Measurements from ENCODE around the gene KMO.

KMO gene

DNA sequence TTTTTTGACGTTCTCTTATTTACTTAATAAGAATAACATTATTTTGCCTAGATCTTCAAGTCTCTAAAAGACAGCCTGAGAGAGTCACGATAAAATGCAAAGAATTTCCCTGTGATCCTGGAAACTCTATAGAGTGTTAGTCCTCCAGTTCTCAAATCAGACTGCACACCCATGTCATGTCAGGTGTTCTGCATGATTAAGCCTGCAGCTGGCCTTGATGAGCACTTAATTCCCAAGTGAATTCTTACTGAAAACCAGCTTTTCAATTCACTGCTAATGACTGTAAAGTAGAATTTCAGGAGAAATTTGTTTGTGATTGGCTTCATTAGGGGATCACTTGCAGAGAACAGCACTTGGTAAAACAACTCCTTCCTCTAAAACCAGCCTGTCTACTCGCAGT, 66.1 kb downstream of the KMO start:
- H3K4me3 ChIP-seq (ENCODE audit: low read length), result no peak overlapping the region
- no peak for DNase-seq (ENCODE audit: low read depth)
- H3K4me1 ChIP-seq (ENCODE audit: control insufficient read depth, insufficient read depth, low read length), result peaks cover 13% of the 10 kb centered on the region
- H3K27me3 ChIP-seq (replicated peaks; ENCODE audit: control insufficient read depth, insufficient read depth, low read length), result no peaks in the 10 kb centered on the region
- H3K9ac ChIP-seq (ENCODE audit: low read length), result no peak overlapping the region
- H3K36me3 ChIP-seq (ENCODE audit: control insufficient read depth, insufficient read depth, low read length, severe bottlenecking), result no peaks in the 10 kb centered on the region
- H3K9me3 ChIP-seq (ENCODE audit: control insufficient read depth, low read length), result no peaks in the 10 kb centered on the region

DNA sequence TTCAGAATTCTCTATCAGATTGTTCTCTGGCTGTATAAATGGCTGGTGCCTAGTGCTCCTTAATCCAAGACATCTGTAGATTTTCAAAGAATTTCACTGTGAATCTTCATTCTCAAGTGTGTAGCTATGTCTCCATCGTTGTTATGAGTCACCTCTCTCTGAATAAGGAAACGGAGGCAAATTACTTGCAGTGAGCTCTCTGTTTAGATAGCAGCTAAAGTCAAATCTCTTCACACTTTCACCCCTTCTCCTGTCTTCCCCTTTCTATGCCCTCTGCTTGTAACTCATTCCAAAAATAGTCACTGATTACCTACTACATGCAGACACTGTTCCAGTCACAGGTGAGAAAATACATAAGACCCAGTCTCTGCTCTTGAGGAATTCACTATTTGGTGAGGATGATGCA, 68.3 kb downstream of the KMO start:
- peak; percentile 81 for DNase-seq (ENCODE audit: low read depth)
- Histone ChIP-seq H3K9me3 (ENCODE audit: control insufficient read depth, low read length) (no peaks in the 10 kb centered on the region), H3K4me3 (ENCODE audit: low read length) (no peak overlapping the region), H3K36me3 (ENCODE audit: control insufficient read depth, insufficient read depth, low read length, severe bottlenecking) (no peaks in the 10 kb centered on the region), H3K9ac (ENCODE audit: low read length) (no peak overlapping the region), H3K27me3 (replicated peaks; ENCODE audit: control insufficient read depth, insufficient read depth, low read length) (no peaks in the 10 kb centered on the region), H3K4me1 (ENCODE audit: control insufficient read depth, insufficient read depth, low read length) (peaks cover 22% of the 10 kb centered on the region)

DNA sequence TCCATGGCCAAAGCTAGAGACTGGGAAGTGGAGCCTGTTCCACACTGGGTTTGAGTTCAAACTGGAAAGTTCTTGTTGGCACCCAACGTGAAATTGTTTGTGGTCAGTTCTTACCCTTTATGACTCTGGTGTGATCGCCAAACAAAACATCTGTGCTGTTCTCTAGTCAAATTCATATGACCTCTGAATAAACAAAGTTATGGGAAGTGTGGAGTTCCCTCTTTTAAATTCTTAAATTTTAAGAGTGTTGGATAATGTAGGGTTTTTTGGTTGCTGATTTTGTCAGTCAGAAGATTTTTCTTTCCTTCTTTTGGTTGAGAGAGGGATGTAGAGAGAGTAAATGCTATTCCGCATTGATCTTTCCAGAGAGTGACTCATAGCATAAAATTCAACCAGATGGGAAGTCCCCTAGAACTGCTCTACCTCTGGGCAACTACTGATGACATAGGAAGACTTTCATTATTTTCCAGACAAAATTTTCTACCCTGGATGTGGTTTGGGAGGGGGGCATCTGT, 71.6 kb downstream of the KMO start:
- DNase-seq (ENCODE audit: low read depth), result peak; percentile 35
- H3K9me3 ChIP-seq (ENCODE audit: control insufficient read depth, low read length), result no peaks in the 10 kb centered on the region
- H3K27me3 ChIP-seq (replicated peaks; ENCODE audit: control insufficient read depth, insufficient read depth, low read length), result no peaks in the 10 kb centered on the region
- H3K4me1 ChIP-seq (ENCODE audit: control insufficient read depth, insufficient read depth, low read length), result peaks cover 28% of the 10 kb centered on the region
- peak overlapping the region; percentile 29 for H3K4me3 ChIP-seq (ENCODE audit: low read length)
- no peaks in the 10 kb centered on the region for H3K36me3 ChIP-seq (ENCODE audit: control insufficient read depth, insufficient read depth, low read length, severe bottlenecking)
- no peak overlapping the region for H3K9ac ChIP-seq (ENCODE audit: low read length)

DNA sequence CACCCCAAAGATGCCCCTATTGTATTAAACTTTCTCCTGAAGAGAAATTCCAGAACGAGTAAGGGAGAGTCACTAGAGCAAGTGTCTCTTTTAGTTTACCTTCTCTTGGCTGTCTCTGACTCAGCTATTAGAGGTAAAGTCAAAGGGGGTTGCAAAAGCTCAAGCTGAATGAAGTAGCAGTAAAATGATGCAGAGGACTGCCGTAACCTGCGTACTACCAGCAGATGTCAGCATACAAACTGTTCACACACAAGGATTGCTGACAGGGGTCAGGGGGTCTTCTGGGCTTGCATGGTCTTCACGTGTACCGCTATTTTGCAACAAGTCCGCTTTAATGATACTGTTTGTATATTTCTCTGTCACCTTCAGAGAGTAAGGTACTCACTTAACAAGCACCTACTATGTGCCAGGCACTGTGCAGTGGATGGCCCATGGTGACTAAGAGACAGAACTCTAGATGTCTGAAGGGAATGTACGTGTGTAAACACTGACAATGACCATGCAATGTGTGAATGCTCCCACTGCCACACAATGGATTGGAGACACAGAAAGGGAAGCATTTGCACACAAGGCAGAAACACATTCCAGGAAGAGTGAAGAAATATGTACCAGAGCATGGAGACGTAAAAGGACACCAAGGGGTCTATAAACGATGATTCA, 73.1 kb downstream of the KMO start:
- Histone ChIP-seq H3K27me3 (replicated peaks; ENCODE audit: control insufficient read depth, insufficient read depth, low read length) (no peaks in the 10 kb centered on the region), H3K4me3 (ENCODE audit: low read length) (no peak overlapping the region)
- DNase-seq (ENCODE audit: low read depth), result no peak

DNA sequence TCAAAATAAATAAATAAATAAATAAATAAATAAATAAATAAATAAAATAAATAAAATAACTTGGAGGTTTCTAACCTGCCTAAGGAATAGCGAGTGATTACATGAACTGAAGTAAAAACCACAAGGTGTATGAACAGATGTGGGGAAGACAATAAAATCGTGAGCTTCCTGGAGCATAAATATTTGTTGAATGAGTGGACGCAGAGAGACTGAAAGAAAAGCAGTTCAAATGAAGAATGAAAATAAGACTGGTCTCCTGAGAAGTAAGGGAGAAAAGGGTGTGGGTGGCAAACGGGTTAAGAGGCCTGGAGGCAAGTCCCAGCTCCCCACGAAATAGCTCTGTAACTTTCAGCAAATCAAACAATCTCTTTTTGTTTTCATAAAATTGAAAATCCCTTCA, 74.4 kb downstream of the KMO start:
- H3K36me3 ChIP-seq (ENCODE audit: control insufficient read depth, insufficient read depth, low read length, severe bottlenecking), result no peaks in the 10 kb centered on the region
- H3K9me3 ChIP-seq (ENCODE audit: control insufficient read depth, low read length), result no peaks in the 10 kb centered on the region
- no peak for DNase-seq (ENCODE audit: low read depth)
- peaks cover 32% of the 10 kb centered on the region for H3K4me1 ChIP-seq (ENCODE audit: control insufficient read depth, insufficient read depth, low read length)
- H3K9ac ChIP-seq (ENCODE audit: low read length), result no peak overlapping the region
- H3K4me3 ChIP-seq (ENCODE audit: low read length), result no peak overlapping the region
- no peaks in the 10 kb centered on the region for H3K27me3 ChIP-seq (replicated peaks; ENCODE audit: control insufficient read depth, insufficient read depth, low read length)

More for the DNA sequence above, 73.1 kb downstream of the KMO start:
- Histone ChIP-seq H3K36me3 (ENCODE audit: control insufficient read depth, insufficient read depth, low read length, severe bottlenecking) (no peaks in the 10 kb centered on the region), H3K9ac (ENCODE audit: low read length) (no peak overlapping the region), H3K4me1 (ENCODE audit: control insufficient read depth, insufficient read depth, low read length) (peaks cover 31% of the 10 kb centered on the region), H3K9me3 (ENCODE audit: control insufficient read depth, low read length) (no peaks in the 10 kb centered on the region)

DNA sequence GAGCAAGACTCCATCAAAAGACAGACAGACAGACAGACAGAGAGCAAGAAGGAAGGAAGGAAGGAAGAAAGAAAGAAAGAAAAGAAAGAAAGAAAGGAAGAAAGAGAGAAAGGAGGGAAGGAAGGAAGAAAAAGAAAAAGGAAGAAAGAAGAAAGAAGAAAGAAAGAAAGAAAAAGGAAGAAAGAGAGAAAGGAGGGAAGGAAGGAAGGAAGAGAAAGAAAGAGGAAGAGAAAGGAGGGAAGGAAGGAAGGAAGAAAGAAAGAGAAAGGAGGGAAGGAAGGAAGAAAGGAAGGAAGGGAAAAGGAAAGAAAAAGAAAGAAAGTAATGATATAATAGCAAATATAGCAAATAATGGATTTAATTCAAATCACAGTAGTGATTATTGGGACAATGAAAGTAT, 75.3 kb downstream of the KMO start:
- Histone ChIP-seq H3K36me3 (ENCODE audit: control insufficient read depth, insufficient read depth, low read length, severe bottlenecking) (no peaks in the 10 kb centered on the region), H3K27me3 (replicated peaks; ENCODE audit: control insufficient read depth, insufficient read depth, low read length) (no peaks in the 10 kb centered on the region), H3K9me3 (ENCODE audit: control insufficient read depth, low read length) (no peaks in the 10 kb centered on the region), H3K4me3 (ENCODE audit: low read length) (no peak overlapping the region), H3K9ac (ENCODE audit: low read length) (no peak overlapping the region), H3K4me1 (ENCODE audit: control insufficient read depth, insufficient read depth, low read length) (peaks cover 41% of the 10 kb centered on the region)
- DNase-seq (ENCODE audit: low read depth), result no peak

DNA sequence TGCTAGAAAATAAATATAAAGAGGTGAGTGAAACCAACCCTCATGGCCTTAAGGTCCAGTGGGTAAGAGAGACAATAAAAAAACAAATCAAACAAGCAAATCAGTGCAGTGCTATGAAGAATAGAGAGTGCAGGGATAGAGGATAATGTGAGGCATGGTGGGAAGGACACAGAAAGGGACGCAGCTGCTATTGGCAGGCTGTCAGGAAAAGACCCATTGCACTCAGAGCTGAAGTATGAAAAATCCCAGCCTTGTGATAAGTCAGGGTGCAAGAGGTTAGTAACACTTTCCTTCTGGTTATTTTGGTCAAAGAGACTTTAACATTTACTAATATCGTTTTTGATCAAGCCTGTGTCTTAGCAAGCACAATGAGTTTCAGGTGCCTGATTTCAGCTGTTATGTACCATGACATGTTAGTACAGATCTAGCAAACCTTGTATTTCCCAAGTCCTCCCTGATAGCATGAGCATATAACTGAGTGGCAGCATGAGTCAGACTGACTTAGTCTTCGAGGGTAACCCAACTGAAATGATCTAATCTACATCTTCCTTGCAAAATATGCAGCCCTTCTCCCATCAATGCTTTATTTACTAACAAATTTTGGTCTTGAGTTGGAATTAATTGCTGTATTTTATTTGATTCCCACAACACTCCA, 76.3 kb downstream of the KMO start:
- Histone ChIP-seq H3K4me1 (ENCODE audit: control insufficient read depth, insufficient read depth, low read length) (peaks cover 43% of the 10 kb centered on the region), H3K4me3 (ENCODE audit: low read length) (no peak overlapping the region), H3K9me3 (ENCODE audit: control insufficient read depth, low read length) (no peaks in the 10 kb centered on the region), H3K27me3 (replicated peaks; ENCODE audit: control insufficient read depth, insufficient read depth, low read length) (no peaks in the 10 kb centered on the region), H3K36me3 (ENCODE audit: control insufficient read depth, insufficient read depth, low read length, severe bottlenecking) (no peaks in the 10 kb centered on the region), H3K9ac (ENCODE audit: low read length) (no peak overlapping the region)
- peak; percentile 57 for DNase-seq (ENCODE audit: low read depth)

DNA sequence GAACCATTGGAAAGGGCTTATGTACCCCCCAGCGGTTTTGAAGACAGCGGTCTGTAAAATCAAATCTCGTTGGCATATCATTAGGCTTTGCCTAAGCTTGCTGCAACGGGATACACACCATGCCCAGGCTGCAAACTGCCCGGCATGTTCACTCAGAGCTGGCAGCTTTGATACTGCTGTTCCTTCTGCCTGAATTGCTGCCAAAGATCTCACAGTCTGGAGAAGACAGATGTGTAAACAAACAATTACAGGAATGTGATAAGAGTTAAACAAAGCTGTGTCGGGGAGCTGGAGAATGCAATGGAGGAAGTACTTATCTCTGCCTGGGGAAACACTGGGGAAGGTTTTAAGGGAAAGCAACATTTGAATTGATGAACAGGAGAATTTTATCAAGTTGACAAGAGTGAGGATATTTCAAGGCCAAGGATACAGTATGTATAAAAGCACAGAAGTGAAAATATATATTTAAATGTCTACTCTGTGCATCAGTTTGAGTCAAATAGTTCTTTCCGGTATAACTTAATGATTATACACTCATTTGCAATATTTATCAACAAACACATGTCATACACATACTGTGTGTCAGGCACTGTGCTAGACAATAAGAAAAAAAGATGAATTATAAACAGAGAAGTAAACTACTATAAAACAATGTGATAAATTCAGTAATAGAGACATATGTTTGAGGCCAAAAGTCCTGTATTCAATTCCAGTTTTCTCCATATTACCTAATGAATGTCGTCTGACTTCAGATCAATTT, 78.1 kb downstream of the KMO start:
- Histone ChIP-seq H3K36me3 (ENCODE audit: control insufficient read depth, insufficient read depth, low read length, severe bottlenecking) (no peaks in the 10 kb centered on the region), H3K9ac (ENCODE audit: low read length) (no peak overlapping the region), H3K4me3 (ENCODE audit: low read length) (no peak overlapping the region), H3K4me1 (ENCODE audit: control insufficient read depth, insufficient read depth, low read length) (peaks cover 33% of the 10 kb centered on the region), H3K27me3 (replicated peaks; ENCODE audit: control insufficient read depth, insufficient read depth, low read length) (no peaks in the 10 kb centered on the region), H3K9me3 (ENCODE audit: control insufficient read depth, low read length) (no peaks in the 10 kb centered on the region)
- peak; percentile 74 for DNase-seq (ENCODE audit: low read depth)

DNA sequence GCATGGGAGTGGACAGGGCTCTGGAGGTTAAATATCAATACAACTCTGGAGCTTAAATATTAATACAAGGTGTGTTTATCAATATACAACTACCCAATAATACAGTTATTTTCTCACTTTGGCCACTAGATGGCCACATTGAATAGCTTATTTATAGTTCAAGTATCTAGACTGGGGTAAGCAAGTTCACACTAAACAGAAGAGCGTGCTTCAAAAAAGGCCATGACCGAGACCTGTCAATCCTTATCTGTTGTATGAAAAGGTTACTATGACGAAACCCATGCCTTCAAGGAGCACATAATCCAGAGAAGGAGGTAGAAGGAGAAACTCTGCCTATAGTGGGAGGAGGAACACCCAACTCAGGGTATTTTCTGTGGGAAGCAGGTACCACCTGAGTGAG, 78.9 kb downstream of the KMO start:
- DNase-seq (ENCODE audit: low read depth), result peak; percentile 87
- H3K27me3 ChIP-seq (replicated peaks; ENCODE audit: control insufficient read depth, insufficient read depth, low read length), result no peaks in the 10 kb centered on the region
- no peak overlapping the region for H3K9ac ChIP-seq (ENCODE audit: low read length)
- peaks cover 33% of the 10 kb centered on the region for H3K4me1 ChIP-seq (ENCODE audit: control insufficient read depth, insufficient read depth, low read length)
- no peak overlapping the region for H3K4me3 ChIP-seq (ENCODE audit: low read length)
- H3K9me3 ChIP-seq (ENCODE audit: control insufficient read depth, low read length), result no peaks in the 10 kb centered on the region
- H3K36me3 ChIP-seq (ENCODE audit: control insufficient read depth, insufficient read depth, low read length, severe bottlenecking), result no peaks in the 10 kb centered on the region

DNA sequence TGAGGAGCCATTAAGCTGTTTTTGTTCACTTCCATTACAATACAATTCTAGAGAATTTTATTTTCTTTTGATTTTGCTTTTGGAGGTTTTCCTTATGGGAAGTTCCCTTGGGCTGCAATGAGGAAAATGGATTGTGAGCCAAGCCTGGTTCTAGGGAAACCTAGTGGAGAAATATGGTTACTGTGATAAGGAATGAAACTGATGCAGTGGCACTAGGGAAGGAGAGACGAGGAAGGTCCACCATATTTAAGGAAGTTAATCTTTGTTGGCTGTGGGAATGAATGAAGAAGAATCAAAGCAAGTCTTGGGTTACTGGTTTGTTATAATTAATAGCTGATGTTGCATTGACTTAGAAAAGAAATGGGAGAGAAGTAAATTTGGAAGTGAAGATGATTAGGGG, 79.6 kb downstream of the KMO start:
- DNase-seq (ENCODE audit: low read depth), result no peak
- H3K36me3 ChIP-seq (ENCODE audit: control insufficient read depth, insufficient read depth, low read length, severe bottlenecking), result no peaks in the 10 kb centered on the region
- H3K4me3 ChIP-seq (ENCODE audit: low read length), result no peak overlapping the region
- H3K27me3 ChIP-seq (replicated peaks; ENCODE audit: control insufficient read depth, insufficient read depth, low read length), result no peaks in the 10 kb centered on the region
- peaks cover 33% of the 10 kb centered on the region for H3K4me1 ChIP-seq (ENCODE audit: control insufficient read depth, insufficient read depth, low read length)
- no peak overlapping the region for H3K9ac ChIP-seq (ENCODE audit: low read length)
- H3K9me3 ChIP-seq (ENCODE audit: control insufficient read depth, low read length), result no peaks in the 10 kb centered on the region
